ENCODE results near the gene OSBP2.
"Not testable (repeated sequence)": the region's sequence is repeated elsewhere in the genome, so short reads cannot be mapped to it uniquely, and the experiment has no call there.

Gene OSBP2, protein sequence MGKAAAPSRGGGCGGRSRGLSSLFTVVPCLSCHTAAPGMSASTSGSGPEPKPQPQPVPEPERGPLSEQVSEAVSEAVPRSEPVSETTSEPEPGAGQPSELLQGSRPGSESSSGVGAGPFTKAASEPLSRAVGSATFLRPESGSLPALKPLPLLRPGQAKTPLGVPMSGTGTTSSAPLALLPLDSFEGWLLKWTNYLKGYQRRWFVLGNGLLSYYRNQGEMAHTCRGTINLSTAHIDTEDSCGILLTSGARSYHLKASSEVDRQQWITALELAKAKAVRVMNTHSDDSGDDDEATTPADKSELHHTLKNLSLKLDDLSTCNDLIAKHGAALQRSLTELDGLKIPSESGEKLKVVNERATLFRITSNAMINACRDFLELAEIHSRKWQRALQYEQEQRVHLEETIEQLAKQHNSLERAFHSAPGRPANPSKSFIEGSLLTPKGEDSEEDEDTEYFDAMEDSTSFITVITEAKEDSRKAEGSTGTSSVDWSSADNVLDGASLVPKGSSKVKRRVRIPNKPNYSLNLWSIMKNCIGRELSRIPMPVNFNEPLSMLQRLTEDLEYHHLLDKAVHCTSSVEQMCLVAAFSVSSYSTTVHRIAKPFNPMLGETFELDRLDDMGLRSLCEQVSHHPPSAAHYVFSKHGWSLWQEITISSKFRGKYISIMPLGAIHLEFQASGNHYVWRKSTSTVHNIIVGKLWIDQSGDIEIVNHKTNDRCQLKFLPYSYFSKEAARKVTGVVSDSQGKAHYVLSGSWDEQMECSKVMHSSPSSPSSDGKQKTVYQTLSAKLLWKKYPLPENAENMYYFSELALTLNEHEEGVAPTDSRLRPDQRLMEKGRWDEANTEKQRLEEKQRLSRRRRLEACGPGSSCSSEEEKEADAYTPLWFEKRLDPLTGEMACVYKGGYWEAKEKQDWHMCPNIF

DNA sequence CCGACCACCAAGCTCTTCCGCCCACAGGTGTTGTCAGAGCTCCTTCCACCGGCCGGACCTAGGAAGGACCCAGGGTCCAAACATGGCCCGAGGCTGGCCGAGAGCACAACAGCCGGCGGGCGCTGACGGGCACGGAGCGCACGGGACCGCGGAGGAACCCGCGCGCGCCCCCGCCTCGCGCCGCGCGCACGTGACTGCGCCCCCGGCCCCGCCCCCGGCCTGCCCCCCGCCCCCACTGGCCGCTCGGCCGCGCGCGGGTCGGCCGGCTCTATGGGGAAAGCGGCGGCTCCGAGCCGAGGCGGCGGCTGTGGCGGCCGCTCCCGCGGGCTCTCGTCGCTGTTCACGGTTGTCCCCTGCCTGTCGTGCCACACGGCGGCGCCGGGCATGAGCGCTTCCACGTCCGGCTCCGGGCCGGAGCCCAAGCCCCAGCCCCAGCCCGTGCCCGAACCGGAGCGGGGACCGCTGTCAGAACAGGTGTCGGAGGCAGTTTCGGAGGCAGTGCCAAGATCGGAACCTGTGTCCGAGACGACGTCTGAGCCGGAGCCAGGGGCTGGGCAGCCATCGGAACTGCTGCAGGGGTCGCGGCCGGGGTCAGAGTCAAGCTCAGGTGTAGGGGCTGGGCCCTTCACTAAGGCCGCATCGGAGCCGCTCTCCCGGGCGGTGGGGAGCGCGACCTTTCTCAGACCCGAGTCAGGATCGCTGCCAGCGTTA is at the start of gene OSBP2:
Gene OSBP2, plus strand, starts transcription at position 235 of the 711 bp plus-strand sequence. Its CDS starts 36 bp downstream, at position 271.
- peak; percentile 57 for DNase-seq

DNA sequence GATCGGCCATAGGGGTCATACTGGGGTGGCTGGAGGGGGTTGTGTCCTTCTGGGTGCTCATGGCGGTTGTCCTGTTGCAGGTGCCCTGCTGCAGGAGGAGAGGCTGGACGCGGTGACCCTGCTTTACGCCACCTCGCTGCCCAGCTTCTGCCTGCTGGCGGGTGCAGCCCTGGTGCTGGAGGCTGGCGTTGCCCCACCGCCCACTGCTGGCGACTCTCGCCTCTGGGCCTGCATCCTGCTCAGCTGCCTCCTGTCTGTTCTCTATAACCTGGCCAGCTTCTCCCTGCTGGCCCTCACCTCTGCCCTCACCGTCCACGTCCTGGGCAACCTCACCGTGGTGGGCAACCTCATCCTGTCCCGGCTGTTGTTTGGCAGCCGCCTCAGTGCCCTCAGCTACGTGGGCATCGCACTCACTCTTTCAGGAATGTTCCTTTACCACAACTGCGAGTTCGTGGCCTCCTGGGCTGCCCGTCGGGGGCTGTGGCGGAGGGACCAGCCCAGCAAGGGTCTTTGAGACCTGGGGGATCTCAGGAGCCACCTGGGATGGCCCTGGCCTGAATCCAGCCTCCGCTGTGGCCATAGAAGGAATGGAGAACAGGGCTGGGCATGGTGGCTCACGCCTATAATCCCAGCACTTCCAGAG is 48.0 kb upstream of the OSBP2 start:
- DNase-seq, result peak; percentile 45

DNA sequence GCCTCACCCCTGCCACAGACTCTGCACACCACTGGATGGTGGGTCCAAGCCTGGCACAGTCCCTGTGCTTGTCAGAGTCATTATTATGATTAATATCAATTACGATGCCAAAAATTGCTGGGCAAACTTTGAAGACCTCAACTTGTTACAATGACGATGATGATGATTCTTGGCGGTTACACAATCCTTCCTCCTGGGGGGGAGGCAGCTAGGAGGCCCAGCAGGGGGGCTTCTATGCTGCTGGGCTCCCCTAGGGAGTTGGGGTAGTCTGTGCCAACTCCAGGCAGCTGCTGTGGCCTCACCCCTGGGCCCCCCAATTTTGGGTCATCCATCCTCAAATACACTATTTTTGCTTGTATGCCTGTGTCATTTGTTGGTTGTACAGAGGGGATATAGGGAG is 47.1 kb upstream of the OSBP2 start:
- no peak for DNase-seq

DNA sequence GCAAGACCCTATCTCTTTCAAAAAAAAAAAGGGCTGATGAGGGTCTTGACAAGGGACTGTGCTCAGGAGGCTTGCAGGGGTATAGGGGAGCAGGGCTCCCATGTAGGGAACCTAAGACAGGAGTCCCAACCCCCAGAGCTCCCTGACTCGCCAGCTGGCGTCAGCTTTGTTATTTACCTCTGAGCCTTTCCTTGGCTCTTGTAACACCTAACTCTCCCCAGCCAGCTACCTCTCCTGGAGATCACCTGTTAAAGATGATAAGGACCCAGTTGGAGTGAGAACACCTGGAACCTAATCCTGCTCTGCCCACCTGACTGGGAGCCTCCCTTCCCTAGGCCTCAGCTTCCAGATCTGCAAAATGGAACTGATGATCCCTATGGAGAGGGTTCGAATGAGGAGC is 45.8 kb upstream of the OSBP2 start:
- peak; percentile 28 for DNase-seq

DNA sequence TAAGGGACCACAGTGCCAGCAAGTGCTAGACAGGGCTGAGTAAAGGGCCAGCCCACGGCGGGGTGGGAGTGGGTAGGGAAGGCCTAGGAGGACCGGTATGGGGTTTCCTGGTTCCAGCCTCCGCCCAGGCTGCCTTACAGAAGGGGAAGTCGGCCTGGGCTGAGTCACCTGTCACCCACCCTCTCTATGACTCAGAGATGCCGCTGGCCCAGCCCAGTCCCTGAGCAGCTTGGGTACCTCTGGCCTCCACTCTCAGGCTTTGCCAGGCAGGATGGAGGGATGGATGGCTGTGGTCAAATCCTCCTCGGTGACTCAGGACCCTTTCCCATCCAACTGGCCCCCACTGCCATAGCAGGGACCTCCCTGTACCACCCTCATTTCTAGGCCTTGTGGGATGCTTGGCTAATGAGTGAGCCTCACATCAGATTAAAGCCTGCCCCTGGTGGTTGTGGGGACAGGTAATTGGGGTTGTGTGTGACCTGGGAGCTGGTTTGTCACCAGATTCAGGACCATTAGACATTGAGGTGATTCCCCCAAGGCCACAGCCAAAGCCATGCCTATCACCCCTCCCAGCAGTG is 45.2 kb upstream of the OSBP2 start:
- DNase-seq, result peak; percentile 89

DNA sequence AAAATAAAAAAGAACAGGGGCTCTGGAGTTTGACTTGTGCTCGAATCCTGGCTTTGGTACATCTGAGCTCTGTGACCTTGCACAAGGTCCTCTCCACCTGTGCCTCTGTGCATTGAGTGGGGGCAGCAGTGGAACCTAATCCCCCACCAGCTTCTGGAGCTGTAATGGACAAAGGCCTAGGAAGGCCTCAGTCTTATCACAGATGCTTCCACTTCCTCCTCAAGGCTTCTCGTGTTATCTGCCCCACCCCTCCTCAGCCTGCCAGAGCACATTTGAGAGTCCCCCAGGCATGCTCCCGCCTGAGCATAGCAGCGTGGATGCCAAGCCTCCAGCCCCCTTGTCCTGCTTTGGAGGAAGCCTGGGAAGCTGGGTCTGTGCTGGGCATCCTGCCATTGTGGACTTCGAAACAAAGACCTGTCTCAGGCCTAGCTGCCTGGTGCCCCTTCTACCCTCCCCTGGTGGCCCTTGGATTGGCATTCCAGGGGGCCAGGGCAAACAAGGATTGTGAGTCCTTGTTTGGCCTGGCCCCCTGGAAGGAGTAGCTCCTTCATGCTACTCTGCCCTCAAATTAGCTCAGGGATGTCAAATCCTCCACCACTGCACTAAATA is 44.1 kb upstream of the OSBP2 start:
- no peak for DNase-seq

DNA sequence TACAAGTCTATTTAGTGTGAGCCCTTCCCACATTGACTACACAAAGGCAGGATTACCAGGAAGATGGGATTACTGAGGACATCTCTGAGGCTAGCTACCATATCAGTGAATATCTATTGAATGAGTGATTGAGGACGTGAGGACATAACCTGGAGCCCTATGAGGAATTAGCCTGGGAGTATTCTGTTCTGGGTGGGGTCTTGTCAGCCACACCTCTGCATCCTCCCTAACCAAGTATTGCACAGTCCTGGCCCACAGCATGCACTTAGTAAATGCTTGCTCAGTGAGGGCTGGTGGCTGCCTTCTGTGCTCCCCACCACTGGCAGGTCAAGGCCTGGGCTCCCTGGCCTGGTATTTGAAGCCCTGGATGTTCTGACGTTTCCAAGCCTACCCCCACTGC is 41.8 kb upstream of the OSBP2 start:
- DNase-seq, result no peak

DNA sequence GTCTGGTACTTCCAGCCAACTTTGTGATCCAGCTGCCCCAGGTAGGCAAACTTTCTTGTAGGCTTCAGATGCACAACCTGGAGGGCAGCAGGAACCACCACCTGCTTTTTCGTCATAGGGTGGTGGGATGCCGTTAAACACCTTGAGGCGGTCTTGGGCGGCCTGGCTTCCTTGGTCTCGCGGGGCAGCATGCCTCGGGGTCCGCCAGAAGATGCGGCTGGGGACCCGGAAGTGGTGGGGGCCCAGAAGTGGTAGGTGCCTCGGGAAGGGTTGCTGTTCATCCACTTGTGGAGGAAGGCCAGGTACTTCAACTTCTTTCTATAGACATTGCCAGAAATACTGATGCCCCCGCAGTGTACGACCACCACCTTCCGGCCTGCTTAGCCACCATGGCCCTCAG is 40.3 kb upstream of the OSBP2 start:
- no peak for DNase-seq

DNA sequence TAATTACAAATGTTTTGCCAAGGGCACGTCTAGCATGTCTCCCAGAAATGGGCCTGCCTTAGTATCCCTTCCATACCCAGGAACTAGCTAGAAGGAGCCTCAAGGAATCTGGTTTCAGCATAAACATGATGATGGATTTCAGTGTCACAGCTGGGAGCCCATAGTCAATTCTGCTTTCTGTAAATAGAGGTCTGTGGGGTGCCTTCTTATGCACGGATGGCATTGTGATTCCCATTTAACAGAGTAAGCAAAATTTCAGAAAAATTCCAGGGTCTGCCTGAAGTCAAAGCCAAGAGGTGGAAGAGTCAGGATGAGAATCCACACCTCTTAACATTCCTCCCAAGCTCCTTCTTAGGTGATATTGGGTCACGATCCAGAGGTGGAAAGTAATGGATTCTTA is 39.1 kb upstream of the OSBP2 start:
- no peak for DNase-seq

DNA sequence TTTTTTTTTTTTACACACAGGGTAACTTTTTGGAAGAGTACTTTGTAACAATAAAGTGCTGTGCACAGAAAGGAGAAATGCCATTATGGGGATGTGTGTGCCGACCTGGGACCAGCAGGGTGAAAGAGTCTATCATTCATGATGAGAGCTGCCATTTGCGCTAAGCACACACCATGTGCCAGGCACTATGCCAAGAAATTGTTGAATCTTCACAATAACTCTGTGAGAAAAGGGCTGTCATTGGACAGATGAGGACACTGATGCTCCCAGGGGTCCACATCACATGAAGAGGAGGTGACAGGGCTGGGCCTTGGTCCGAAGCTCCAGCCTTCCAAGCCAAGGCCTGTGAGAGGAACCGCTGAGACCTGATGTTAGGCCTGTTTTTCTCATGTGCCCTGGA is 32.6 kb upstream of the OSBP2 start:
- DNase-seq, result no peak

DNA sequence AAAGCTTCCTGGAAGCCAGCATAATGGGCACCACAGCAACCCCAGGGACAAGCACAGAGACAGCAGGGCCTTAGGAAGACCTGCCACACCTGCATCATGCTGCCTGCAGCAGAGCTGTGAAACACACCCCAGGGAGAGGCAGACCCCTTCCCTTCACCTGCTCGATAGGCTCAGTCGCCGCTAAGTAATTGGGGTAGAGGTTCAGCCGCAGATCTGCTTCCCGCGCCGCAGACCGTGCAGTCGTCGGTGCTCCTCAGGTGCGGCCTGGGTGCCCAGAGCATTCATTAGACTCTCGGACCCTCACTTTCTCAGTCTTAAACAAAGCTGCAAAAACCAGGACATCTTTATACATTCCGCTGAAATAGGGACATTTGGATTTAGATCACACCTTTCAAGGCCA is 29.9 kb upstream of the OSBP2 start:
- DNase-seq, result no peak

DNA sequence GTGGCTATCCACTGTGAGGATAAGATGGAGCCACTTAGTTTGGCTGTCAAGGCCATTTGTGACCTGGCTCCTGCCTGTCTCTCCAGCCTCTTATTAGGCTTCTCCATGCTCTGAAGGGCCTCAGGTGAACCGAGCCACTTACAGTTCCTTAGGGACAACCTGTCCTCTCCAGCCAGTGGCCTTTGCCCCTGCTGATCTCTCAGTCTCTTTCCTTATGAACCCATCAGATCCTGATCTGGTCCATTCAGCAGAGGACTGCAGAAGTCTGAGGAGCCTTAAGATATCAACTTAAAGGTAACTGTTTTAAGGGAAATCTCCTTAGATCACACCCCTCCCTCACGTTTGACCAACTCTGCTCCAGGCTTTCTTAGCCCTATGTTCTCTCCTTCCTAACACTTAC is 29.4 kb upstream of the OSBP2 start:
- DNase-seq, result no peak

DNA sequence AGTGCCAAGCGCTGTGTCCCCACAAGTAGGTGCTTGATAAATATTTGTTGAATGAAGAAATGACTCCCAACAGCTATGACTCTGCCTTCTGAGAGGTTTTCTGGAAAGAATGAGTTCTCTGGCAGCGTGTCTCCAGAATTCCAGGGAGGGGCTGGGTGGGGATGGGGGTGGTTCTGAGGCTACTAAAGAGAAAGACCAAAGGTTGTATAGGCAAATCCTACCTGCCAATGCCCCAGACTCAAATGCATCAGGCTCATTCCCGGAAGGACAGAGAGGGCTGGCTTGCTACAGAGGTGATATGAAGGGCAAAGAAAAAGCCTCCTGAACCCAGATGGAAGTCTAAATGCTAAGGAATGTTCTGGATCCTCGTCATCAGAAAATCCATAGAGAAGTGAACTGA is 28.9 kb upstream of the OSBP2 start:
- DNase-seq, result no peak

DNA sequence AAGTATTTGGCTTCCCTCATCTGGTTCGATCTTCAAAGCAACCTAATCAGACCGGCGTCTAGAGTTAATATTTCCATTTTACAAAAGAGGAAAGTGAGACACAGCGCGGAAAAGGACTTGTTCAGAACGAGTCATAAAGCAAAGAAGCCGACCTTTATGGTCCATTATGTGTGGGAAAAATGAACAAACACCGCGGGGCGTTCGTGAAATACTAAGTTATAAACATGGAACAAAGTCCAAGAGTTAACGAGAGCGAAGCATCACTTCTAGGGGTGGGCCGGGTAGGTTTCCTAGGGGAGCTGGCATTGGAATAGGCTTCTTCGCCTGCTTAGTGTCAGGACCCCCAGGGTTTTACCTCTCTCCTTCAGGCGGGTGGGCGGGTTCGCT is 27.6 kb upstream of the OSBP2 start:
- DNase-seq, result no peak

DNA sequence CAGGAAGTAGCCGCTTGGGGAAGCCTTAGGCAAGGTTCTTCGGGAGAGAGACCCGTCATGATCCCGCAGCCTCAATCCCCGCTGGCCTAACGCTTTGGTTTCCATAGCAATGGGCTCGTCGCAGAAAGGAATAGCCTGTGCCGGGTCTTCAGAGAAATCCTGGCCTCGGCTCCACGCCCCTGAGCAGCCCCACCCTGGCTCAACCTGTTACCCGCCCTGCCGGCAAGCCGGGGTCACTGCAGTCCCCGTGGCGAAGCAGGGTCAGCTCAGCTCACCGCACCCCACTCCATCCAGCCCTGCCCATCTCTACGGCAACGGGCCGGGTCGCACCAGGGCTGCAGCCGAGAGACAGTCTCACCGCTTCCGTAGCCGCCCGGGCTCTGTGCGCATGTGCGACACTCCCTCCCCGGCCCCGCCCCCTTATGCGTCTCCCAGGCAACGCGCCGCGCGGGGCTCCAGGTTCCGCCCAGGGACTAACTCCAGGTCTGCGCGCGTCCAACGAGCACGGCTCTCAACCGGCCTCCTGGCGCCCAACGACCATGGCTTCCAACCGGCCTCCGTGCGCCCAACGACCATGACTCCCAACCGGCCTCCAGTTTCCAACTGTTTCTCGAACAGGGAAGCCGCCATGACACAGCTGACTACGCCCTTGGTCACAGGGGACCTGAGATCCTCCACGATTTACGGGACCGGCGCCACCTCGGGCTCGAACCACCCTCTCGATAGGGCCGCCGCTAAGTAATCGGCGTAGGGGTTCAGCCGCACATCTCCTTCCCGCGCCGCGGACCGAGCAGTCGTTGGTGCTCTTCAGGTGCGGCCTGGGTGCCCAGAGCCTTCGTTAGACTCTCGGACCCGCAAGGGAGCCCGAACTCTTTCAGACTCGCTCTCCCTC is 26.9 kb upstream of the OSBP2 start, which contains the start of gene DUSP18:
Gene DUSP18, minus strand, starts transcription at position 382 of the 892 bp plus-strand sequence. CDS start 3,872 bp downstream, outside the sequence.
- DNase-seq, result peak; percentile 97

DNA sequence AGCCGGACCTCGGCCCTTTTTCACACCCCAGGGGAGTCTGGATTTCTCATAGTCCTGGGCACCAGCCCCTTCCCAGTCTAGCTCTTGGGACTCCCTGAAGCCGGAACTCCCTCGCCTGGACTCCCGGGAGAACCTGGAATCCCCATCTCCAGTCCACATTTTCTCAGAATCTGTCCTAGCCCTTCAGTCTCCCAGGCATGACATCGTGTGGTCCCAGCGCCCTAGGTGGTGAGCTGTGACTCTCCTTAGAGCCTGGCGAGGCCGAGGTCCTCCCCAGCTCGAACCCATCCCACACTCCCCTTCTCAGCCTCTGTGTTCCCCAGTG is 26.3 kb upstream of the OSBP2 start:
- no peak for DNase-seq

DNA sequence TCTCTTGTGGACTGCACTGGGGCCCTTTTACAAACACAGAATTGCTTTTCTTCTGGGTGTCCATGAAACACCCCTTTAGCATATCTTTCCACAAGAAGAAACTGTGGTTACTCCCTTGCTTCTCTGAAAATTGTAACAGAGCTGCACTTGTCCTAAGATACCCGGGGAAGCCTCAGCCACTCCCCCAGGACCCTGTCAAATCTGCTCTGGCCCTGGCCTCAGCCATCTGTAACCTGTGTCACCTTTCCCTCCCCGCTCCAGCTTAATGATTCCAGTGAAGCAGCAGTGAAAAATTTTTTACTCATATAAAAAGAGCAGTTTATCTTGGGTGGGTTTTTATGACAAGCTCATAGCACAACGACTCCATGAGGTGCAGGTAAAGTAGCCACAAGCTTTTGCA is 23.6 kb upstream of the OSBP2 start:
- no peak for DNase-seq

DNA sequence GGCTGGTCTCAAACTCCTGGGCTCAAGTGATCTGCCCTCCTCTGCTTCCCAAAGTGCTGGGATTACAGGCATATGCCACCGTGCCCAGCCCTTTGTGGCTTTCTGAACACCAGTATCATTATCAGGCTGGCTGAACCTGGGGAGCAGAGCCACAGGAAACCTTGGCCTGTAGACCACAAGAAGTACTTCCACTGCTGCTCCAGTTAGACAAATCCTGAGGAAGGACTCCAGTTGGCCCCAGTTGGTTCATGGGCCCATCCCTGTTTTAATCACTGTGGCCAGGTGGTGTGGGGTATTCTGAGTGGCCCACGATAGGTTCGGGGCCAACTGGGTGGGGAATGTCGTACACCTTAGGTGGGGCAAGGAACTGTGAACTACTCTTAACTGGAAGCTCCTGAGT is 21.5 kb upstream of the OSBP2 start:
- DNase-seq, result no peak

DNA sequence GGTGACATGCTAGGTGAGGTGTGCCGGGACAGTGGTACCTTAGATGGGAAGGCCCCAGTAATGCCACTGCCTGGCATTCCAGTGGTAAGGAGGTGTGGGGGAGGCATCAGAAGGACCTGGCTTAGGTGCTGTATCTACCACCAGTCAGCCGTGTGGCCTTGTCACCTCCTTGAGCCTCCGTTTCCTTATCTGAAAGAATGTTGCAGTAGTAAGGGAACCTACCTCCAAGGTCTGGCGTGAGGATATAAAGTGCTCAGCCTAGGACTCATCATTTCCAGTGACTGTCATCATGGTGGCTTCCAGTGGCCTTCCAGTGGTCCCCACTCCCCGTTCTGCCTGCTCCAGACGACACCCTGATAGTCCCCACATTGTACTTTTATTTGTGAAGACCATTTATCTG is 20.2 kb upstream of the OSBP2 start:
- no peak for DNase-seq

DNA sequence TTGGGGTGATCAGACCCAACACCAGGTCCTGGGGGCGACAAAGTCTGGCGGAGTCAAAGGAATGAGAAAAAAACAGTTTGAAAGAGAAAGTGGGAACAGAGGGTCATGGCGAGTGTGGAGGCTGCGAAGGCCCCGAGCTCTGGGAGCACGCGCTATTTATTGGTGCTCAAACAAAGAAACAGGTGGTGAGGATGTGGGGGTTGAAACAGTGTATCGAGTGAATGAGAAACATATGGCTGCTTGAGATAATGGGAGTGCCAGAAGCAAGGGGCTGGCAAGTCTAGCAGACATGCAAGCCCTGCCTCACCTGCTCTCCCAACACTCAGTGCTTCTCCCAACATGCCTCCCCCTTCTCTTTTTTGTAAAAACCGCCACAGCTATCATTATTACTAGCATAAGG is 19.2 kb upstream of the OSBP2 start:
- DNase-seq, result no peak

DNA sequence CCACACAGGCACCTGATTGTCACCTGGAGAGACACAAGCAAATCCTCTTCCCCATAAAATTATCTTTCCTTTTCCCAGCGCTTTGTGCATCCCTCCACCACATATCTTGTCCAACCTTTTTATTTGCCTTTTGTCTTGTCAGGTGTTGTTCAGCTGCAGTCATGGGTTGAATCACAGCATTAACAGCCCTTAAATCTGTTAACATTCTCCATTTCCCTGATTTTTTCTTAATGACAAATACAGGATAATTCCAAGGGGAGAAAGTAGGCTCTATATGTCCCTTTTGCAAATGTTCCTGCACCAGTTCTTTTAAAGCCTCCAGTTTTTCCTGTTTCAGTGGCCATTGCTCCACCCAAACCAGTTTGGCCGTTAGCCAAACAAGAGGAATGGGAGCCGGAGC is 18.1 kb upstream of the OSBP2 start:
- not testable (repeated sequence) for DNase-seq

Data from islet precursor cell (in vitro differentiated cells).